HG03060 (cell line): ENCODE measurements around the gene WDR90.

ENCODE experiments used
- ATAC-seq: cut with Tn5 transposase; IDR thresholded peaks from one replicate; pipeline ENCODE4 v1.9.1; 2021; ENCODE audit warnings: low read depth, moderate number of reproducible peaks; ENCODE audit not compliant: unreplicated experiment

Gene WDR90

DNA sequence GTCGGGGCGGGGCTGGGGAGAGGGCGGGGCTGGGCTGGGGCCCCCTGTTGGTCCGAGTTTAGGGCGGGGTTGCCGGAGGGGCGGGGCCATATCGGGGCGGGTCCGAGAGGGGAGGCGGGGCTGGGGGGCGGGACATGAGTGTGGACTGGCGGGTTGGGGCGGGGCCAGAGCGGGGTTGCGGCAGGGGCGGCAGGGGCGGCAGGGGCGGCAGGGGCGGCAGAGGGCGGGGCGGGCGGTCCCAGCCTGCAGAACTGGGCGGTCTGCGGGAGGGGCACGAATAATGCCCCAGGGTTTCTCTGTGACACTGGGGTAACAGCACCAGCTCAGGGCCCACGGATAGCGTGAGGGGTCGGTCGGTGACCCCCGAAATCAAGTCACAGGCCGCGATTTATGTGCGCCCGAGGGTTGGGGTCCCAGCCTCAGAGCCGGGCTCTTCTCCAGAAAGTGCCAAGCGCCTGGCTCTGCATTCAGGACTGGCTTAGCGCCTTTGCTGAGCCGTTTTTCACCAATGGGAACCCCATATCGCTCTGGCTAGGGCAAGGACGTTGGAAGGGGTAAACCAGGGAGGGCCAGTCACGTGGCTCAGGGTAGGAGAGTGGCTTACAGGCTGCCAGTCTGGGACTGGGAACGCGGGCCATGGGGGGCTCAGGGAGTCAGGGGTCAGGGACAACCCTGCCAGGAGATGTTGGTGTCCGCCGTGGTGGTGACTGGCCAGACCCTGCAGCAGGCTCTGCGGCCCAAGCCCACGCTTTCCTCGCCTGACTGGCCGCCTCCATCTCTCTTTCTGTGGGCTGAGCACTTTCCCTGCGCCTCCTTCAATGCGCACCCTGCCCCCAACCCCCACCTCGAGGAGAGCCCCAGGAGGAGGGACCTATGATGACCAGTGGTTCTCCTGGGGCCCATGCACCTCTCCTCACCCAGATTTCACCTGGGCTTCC, 11.8 kb upstream of the WDR90 start:
- ATAC-seq: no peak

DNA sequence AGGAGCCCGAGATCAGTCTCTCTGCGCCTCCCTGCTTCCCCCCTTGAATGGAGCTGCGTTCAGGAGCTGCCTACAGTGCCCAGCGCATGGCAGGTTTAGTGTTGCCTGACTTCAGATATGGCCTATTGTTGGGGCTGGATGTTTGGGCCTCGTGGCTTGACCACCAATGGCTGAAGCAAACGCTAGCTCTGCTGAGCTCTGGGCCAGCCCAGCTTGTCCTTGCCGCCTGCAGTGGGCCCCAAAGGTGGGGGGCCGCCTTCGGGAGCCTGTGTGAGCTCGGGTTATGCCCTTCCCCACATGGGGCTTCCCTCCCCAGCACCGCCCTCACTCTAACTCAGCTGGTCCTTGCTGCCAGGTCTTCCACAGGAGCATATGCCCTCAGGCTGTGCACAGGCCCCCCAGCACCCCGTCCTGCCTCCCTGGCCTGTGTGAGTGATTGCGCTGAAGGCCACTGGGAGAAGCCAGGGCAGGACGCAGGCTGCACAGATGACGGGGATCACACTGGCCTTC, 11.1 kb upstream of the WDR90 start:
- no peak for ATAC-seq

DNA sequence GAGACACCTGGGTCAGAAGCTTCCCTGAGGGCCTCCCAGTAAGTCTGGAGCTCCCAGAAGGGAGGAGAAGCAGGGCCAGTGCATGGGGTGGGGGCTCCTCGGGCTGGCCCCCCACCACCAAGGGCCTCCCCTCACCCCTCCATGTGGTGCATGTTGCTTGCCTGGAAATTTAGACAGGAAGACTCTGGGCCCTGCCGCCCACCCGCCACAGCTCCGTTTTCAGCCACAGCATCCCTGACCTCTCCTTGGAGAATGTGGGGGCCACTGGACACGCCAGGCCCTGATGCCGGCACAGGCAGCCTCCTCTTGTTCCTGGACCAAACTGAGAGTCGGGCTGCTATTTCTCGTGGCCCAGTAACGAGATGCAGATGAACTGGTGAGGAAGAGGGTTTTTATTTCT, 10.3 kb upstream of the WDR90 start:
- ATAC-seq: no peak

DNA sequence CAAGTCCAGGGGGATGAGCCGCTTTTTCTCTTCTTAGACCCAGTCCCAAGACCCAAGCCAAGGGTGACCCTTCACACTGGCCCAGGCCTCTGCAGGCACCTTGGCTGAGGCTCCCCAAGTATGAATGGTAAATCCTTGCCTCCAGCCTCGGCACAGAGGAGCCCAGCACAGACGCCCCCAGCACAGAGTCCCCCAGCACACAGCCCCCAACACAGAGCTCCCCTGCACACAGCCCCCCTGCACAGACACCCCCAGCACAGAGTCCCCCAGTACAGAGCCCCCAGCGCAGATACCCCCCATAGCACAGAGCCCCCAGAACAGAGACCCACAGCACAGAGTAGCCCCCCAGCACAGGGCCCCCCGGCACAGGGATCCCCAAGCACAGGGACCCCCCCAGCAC, 8.6 kb upstream of the WDR90 start:
- no peak for ATAC-seq

DNA sequence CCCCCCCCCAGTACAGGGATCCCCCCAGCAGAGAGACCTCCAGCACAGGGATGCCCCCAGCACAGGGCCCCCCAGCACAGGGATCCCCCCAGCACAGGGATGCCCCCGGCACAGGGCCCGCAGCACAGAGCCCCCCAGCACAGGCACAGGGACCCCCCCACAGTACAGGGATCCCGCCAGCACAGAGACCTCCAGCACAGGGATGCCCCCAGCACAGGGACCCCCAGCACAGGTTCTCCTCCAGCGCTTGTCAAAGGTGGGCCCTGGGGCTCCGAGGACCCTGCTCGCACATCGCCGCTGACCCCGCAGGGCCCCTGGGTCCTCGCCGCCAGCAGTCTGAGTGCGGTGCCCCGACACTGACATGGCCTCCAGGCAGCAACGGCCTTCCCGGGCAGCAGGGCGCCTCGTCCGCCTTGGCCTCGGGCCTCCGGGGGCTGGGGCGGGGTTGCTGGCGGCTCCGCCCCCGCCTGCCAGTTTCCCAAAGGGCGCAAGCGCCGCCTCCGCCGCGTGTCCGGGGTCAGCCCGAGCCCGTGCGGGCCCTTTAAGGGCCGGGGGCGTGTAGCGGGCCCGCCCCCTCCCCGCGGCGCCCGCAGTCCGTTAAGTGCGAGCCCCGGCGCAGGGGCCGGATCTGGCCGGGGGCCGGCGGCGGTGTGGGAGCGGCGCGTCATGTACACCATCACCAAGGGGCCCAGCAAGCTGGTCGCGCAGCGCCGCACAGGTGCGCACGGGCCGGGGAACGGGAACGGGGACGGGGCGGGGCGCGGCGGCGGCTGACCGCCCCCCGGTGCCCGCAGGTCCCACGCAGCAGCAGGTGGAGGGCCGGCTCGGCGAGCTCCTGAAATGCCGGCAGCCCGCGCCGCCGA, 7.6 kb upstream of the WDR90 start, which contains the start of gene MCRIP2:
MCRIP2 (plus strand) TSS at position 503 of the 863 bp plus-strand sequence; CDS start at position 667, 164 bp downstream.
- no peak for ATAC-seq

DNA sequence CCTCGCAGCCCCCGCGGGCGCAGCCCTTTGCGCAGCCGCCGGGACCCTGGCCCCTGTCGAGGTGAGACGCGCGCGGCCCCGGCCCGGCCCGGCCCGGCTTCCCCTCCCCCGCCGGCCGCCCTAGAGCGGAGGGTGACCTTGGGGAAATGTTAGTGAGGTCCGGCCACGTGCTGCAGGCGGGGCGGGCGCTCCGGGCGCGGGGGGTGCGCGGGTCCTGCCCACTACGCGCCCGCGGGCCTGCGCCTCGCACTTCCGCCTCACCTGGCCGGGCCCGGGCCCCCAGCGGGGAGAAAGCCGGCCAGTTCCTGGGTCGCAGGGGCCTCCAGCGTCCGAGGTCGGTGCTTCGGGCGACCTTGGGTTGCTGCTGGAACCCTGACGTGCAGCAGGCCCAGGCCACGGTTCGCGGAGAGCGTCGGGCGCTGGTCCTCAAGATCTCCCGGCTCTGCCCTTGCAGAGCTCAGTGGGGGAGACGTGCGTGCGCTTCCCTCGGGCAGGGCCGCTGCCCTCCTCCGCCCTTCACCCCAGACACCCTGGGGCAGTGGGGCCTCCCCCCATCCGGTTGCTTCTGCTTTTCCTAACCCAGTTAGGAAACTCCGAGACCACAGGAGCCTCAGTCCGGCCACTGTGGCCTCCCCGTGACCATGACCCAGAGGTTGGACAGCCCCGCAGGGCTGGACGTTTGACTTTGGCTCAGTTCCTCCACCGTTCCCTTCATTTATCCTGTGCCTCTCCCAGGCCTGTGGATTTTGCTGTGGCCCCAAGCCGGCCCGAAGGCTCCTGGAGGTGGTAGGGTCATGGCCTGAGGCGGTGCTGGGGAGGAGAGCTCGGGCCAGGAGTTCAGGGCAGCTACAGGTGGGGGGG, 6.7 kb upstream of the WDR90 start:
- no peak for ATAC-seq

DNA sequence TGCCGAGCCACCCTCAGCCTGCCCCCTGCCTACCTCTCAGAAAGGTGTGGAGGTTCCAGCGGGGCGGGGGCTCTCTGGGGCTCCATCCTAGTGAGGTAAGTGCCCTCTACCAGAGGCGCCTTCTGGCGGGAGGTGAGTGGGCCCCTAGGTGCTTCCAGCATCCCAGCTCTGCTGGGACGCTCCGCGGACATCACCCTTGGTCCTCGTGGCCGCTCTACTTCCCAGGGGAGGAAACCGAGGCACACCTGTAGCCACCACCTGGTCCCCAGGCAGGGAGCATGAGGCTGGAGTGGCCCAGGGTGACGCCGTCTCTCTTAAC, 6.2 kb upstream of the WDR90 start:
- no peak for ATAC-seq

DNA sequence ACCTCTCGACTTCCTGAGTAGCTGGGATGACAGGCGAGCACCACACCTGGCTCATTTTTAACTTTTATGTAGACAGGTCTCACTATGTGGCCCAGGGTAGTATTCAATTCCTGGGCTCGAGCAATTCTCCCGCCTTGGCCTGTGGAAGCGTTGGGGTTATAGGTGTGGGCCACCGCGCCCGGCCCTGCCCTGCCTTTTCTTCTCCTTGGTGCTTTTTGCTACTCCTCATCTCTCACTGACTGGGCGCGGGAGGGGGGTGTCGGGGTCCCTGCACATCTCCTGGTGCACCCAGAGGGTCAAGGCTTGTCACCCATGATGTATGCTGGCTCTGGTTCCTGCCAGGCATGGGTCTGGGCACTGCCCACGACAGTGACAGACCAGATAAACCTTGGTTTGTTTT, 4.6 kb upstream of the WDR90 start:
- no peak for ATAC-seq

DNA sequence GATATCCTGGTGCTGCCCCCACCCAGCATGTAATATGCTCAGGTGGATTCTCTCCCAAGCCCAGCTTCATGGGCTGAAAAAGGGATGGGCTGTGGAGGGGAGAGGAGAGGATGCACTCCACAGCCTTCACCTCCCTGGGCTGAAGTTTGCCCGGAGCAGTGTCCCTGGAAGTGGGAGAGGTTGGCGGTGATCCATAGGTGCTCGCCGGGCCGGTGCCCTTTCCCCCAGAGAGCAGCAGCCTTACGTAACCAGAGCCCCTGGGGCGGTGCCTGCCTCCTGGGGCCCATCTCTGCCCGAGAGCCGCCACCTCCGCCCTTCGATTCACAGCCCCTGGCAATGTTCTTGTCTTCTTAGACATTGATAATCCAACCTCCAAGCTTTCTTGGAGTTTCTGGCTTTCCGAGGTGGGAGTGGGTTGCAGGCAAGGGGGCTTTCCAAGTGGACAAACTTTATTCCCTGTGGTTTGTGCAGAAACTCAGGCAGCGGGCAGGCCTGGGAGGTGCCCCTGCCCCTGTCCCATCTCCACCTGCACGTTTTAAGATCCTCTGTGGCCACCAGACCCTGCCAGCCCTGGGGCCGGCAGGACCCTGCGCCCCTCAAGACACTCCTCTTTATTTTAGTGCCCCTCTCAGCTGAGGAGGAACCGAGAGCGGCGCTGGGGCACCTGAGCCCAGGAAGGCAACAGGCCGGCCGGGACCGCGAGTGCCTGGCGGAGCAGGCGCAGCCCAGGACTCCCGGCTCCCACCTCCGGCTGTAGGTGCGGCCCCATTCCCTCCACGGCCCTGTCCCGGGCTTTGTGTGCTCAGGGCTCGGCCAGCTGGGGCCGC, 3.1 kb upstream of the WDR90 start:
- no peak for ATAC-seq

DNA sequence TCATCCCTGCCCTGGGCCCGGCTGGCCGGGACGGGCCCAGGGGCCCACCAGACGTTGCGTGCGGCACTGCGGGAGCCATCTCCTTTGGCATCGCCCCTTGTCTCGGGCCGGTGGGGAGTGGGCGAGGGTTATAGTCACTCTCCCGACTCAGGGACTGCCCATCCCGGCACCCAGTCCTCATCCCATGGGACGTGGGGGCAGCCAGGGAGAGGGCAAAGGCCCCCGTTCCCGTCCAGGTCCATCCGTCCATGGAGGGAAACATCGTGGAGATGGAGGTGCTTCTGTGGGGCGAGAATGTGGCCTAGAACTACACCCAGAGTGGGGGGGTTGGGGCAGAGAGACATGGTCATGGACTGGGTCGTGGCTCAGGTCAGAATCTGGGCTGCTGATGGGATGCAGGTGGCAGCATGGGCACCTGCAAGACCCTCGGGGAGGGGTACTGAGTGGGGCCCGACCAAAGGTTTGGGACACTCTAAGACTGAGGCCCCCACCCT, 2.4 kb upstream of the WDR90 start:
- ATAC-seq: no peak

DNA sequence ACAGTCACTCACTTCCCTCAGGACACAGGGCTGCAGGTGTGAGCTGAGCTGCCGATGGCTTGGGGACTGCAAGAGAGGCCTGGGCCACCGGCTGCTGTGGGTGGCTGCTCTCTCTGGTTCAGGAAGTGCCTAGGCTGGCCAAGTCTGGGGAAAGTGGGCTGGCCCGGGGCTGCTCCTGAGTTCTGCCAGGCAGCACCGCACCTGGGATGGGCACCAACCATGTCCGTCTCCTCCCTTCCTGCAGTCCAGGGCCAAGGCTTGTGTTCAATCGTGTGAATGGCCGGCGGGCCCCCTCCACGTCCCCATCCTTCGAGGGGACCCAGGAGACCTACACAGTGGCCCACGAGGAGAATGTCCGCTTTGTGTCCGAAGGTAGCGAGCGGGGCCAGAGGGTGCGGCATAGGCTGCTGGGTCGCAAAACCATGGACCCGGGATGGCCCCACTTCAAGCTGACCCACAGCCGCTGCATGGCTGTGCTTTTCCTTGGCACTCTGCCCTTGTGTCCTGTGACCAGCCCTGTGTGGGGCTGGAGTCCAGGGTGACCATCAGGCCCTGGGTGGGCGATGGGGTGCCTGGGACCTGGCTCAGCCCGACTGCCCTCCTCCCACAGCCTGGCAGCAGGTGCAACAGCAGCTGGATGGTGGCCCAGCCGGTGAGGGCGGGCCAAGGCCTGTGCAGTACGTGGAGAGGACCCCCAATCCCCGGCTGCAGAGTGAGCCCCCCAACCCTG, 1.8 kb upstream of the WDR90 start:
- no peak for ATAC-seq

DNA sequence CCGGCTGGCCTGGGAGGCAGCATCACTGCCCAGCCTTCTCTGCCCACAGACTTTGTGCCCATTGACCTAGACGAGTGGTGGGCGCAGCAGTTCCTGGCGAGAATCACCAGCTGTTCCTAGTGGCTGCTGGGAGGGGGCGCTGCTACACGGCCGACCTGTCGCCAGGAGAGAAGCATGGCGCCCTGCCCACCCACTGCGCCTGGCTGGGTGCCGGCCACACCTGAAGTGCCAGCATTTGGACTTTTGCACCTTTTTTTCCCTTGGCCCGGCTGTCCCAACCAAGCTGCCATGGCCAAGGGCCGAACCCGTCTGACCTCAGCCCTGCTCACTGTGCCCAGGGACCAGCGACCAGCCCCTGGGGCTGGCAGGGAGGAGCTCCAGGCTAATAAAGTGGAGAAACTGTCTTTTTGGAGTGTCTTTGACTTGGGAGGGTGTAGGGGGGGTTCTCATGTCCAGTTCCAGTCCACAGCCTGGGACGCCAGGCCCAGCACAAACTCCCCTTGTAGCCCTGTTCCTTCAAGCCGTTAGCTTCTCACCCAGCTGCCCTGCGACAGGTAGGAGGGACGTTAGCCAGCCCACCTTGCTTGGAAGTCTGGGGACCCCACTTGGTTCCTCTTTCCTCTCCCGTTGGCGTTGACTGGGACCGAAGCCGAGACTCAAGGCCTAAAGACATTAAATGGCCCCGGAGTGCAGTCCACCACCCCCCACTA, 939 bp upstream of the WDR90 start:
- no peak for ATAC-seq

DNA sequence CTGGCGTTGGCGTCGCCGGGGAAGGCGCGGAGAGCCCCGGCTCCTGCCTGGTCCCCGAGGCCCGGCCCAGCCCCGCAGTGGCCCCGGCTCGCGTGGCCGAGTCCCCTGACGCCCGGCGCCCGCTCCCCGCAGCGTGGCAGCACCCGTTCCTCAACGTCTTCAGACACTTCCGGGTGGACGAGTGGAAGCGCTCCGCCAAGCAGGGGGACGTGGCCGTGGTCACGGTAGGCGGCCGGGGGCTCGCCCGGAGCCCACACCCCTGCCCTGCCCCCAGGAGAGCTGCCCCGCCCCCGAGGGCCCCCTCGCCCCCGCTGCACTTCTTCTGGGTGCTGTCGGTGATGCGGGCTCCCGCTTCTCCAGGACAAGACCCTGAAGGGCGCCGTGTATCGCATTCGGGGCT, 466 bp downstream of the WDR90 start:
- no peak for ATAC-seq

DNA sequence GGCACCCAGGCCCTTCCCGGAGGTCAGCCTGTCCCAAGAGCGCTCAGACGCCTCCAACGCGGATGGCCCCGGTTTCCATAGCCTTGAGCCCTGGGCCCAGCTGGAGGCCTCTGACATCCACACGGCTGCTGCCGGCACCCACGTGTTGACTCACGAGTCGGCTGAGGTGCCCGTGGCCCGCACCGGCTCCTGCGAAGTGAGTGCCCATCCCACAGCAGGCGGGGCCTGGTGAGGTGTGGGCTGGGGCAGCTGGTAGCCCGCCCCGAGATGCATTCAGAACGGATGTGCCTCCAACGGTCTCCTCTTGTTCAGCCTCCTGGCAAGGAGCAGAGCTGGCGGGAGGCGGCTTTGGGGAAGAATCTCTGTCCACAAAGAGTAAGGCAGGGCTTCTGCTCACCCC, 2.7 kb downstream of the WDR90 start:
- no peak for ATAC-seq

DNA sequence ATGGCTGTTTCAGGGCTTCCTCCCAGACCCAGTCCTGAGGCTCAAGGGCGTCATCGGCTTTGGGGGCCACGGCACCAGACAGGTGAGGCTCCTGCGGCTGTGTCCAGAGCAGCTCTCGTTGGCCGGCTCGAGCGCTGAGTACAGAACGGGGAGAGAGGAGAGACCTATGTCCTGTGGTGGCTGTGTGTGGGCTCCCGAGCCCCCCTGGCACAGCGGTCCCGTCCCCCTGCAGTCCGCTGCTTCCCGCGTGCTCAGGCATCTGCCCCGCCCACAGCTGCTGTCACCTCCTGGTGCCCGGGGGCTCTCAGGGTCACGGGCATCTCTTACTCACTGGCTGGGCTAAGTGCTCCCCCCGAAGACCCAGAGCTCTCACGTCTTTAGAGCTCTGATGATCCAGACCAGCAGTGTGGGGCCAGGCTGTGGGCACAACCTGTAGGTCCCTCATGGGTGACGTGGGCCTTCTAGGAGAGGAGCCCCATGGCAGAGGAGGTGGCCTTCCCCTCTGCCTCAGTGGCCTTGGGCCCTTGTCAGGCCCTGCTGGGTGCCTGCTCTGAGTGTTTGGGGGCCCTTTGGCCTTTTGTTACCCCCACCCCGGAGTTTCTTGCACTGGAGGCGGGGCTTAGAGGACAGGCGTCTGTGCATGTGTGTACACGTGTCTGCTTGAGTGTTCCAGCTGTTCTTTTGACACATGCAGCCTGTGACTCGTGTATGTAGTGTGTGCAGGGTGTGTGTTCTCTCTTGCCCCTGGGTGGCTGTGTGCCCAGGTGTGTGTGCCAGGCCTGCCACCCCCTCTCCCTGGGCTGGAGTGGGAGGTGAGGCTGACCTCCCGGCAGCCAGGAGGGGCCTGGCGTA, 3.5 kb downstream of the WDR90 start:
- no peak for ATAC-seq

DNA sequence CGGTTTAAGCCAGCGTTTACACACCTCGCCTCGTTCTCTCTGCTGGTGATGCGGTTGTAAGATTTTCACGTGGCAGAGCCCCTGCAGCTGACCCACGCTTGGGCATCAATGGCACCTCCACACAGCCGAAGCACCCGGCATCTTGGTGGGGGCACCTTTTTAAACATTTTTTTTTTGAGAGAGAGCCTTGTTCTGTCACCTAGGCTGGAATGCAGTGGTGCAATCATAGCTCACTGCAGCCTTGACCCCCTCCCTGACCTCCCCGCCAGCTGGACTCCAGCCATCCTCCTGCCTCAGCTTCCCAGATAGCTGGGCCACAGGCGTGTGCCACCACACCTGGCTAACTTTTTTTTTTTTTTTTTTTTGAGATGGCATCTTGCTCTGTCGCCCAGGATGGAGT, 4.9 kb downstream of the WDR90 start:
- no peak for ATAC-seq

DNA sequence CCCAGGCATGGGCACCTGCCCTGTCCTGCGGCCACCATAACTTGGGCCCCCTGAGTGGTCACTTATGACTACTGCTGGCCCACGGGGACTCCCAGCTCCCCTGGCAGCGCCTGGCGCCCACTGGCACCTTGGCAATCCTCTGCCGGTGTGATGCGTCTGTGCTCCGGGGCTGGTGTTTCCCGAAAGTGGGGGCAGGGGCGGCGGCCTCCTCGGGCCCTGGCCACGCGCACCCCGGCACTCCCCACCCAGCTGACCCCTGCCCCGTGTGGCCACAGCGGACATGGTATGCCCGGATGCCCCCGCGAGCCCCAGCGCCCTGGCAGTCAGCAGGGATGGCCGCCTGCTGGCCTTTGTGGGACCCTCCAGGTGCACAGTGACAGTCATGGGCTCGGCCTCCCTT, 8.3 kb downstream of the WDR90 start:
- no peak for ATAC-seq
